Measurements from ENCODE around the gene EPHA1. TPM values are rescaled to one million over a fixed set of nuclear protein-coding genes. Genes with fewer than 3 reads are reported as not detected.

The EPHA1 gene
- total and polyA plus RNA-seq, 2 experiments from 2014 or later, result 60.7 to 154 TPM

- no peak for TF ChIP-seq ZNF462 (CRISPR knock-in tag; IDR thresholded peaks at IDR 0.05)
- TF ChIP-seq CREB1 (CRISPR knock-in tag; IDR thresholded peaks at IDR 0.05; ENCODE audit: low read depth), result no peak
These were observed 22.5 kb upstream of the EPHA1 start (continued) for GRCh38 chr7:143431109-143431508.

GRCh38 chr7:143429770-143430698 lies 21.4 kb upstream of the EPHA1 start:
- Histone ChIP-seq H2AFZ (no peak overlapping the region), H3K27me3 (ENCODE audit: insufficient read depth) (no peaks in the 10 kb centered on the region), H3K27ac (ENCODE audit: low read depth) (no peak overlapping the region), H3K4me3 (no peak overlapping the region), H3K36me3 (ENCODE audit: insufficient read depth) (no peaks in the 10 kb centered on the region), H3K79me2 (replicated peaks; ENCODE audit: insufficient read depth) (no peaks in the 10 kb centered on the region), H3F3A (replicated peaks; ENCODE audit: low read depth) (no peaks in the 10 kb centered on the region), H3K4me1 (ENCODE audit: insufficient read depth) (no peaks in the 10 kb centered on the region), H3K4me2 (no peak overlapping the region), H4K20me1 (replicated peaks; ENCODE audit: insufficient read depth) (no peaks in the 10 kb centered on the region), H3K9me2 (ENCODE audit: insufficient read depth) (no peaks in the 10 kb centered on the region)
- ATAC-seq (no peak), DNase-seq (ENCODE audit: low spot score) (no peak)
- peaks cover 2% of the 10 kb centered on the region for H3K27me3 Mint-ChIP-seq (ENCODE audit: insufficient read depth, low read depth, poor library complexity)
- peaks cover 1% of the 10 kb centered on the region; the same call in 2 of the 3 replicates for H3K9me3 Mint-ChIP-seq
- H3K4me1 Mint-ChIP-seq, result no peaks in the 10 kb centered on the region
- H3K27ac Mint-ChIP-seq, result no peak overlapping the region
- 0 out of 3 replicates have a peak, but pooled peaks cover 1% of the 10 kb centered on the region for H3K36me3 Mint-ChIP-seq (ENCODE audit: low read depth)
- no peak overlapping the region for H3K4me3 Mint-ChIP-seq
- TF ChIP-seq ZNF331 (CRISPR knock-in tag; IDR thresholded peaks at IDR 0.05; ENCODE audit: low read depth) (no peak), CTCF (conservative IDR thresholded peaks at IDR 0.05; ENCODE audit: low read depth in 2 of 2) (no peak), ZNF462 (CRISPR knock-in tag; IDR thresholded peaks at IDR 0.05) (no peak), CREB1 (CRISPR knock-in tag; IDR thresholded peaks at IDR 0.05; ENCODE audit: low read depth) (no peak), JUNB (IDR thresholded peaks at IDR 0.05; ENCODE audit: unreplicated experiment) (no peak)

All from GM23338 (cell line).